GM21528 (cell line): ENCODE measurements around the gene LHX3.
"Not testable (repeated sequence)": the region's sequence is repeated elsewhere in the genome, so short reads cannot be mapped to it uniquely, and the experiment has no call there.

Source experiments
- ATAC-seq: cut with Tn5 transposase; IDR thresholded peaks from one replicate; pipeline ENCODE4 v1.9.1; 2021; ENCODE audit warnings: mild to moderate bottlenecking, moderate library complexity; ENCODE audit not compliant: unreplicated experiment, low FRiP score

The LHX3 gene

GRCh38 chr9:136242918-136243525 is 38.1 kb upstream of the LHX3 start:
- no peak for ATAC-seq

- no peak for ATAC-seq
Measured at GRCh38 chr9:136242248-136242647, 37.3 kb upstream of the LHX3 start.

GRCh38 chr9:136241542-136241941 is 36.6 kb upstream of the LHX3 start:
- ATAC-seq, result no peak

GRCh38 chr9:136240941-136241340 is 36.0 kb upstream of the LHX3 start:
- no peak for ATAC-seq

- no peak for ATAC-seq
Measured at GRCh38 chr9:136239983-136240330, 35.0 kb upstream of the LHX3 start.

GRCh38 chr9:136239135-136239982 is 34.4 kb upstream of the LHX3 start:
- no peak for ATAC-seq

- no peak for ATAC-seq
Measured at GRCh38 chr9:136238342-136238732, 33.4 kb upstream of the LHX3 start.

- no peak for ATAC-seq
Measured at GRCh38 chr9:136237486-136238341, 32.8 kb upstream of the LHX3 start.

- ATAC-seq, result not testable (repeated sequence)
Measured at GRCh38 chr9:136236471-136237410, 31.8 kb upstream of the LHX3 start.

- no peak for ATAC-seq
Measured at GRCh38 chr9:136235709-136236455, 31.0 kb upstream of the LHX3 start.

- ATAC-seq, result no peak
Measured at GRCh38 chr9:136235171-136235570, 30.2 kb upstream of the LHX3 start.

GRCh38 chr9:136234597-136234996 is 29.7 kb upstream of the LHX3 start:
- ATAC-seq, result no peak

- no peak for ATAC-seq
Measured at GRCh38 chr9:136233868-136234267, 28.9 kb upstream of the LHX3 start.

- no peak for ATAC-seq
Measured at GRCh38 chr9:136233411-136233810, 28.5 kb upstream of the LHX3 start.

- no peak for ATAC-seq
Measured at GRCh38 chr9:136232969-136233368, 28.0 kb upstream of the LHX3 start.

GRCh38 chr9:136231478-136232297 is 26.8 kb upstream of the LHX3 start:
- ATAC-seq, result no peak

- no peak for ATAC-seq
Measured at GRCh38 chr9:136230773-136231172, 25.8 kb upstream of the LHX3 start.

- ATAC-seq, result no peak
Measured at GRCh38 chr9:136230365-136230764, 25.4 kb upstream of the LHX3 start.
